Peyer's patch (tissue), 4 donors: ENCODE measurements around the gene HNRNPH1.
A peak's percentile ranks its signal among the peaks of the same experiment; 100 is the strongest.

ENCODE experiments used
- CTCF ChIP-seq, 6 experiments: fragments of 450-650 bp in 4 of 6; fragments of 200-600 bp in 2 of 6; sonication (generic) in 1 of 6; IDR thresholded peaks; one replicate each; pipeline ENCODE4 v1.5.1; 2017 to 2019; ENCODE audit warnings: antibody characterized with exemption in 6 of 6, mild to moderate bottlenecking in 3 of 6, moderate library complexity in 1 of 6
- POLR2A ChIP-seq, 2 donors: fragments of 450-650 bp; IDR thresholded peaks; one replicate each; pipeline ENCODE4 v1.5.1; 2017; ENCODE audit warnings: antibody characterized with exemption in 2 of 2, mild to moderate bottlenecking in 2 of 2, moderate library complexity in 2 of 2

- TF ChIP-seq CTCF (IDR thresholded peaks at IDR 0.05) = peak in 2 of 6 experiments; percentile 1 to 3
- TF ChIP-seq POLR2A (IDR thresholded peaks at IDR 0.05) = peak; percentile 99
These were observed at the start of gene HNRNPH1 for GRCh38 chr5:179623003-179623905.
